GM23338 (cell line): ENCODE measurements around the gene SMIM35.

Experiments used
- CREB1 ChIP-seq: fragments of 250-450 bp; sonication (Bioruptor Pico); IDR thresholded peaks from 2 replicates; pipeline ENCODE4 v1.5.0; 2020; ENCODE audit warnings: low read depth, mild to moderate bottlenecking, moderate library complexity
- ETS1 ChIP-seq: IDR thresholded peaks from 2 replicates; pipeline ENCODE4 v1.6.1; 2016; ENCODE audit warnings: antibody characterized with exemption
- EZH2 ChIP-seq: fragments of 200-600 bp; sonication (generic); IDR thresholded peaks from one replicate; pipeline ENCODE4 v1.8.0; 2017; ENCODE audit warnings: antibody characterized with exemption, mild to moderate bottlenecking, low read depth; ENCODE audit not compliant: unreplicated experiment
- EZH2phosphoT487 ChIP-seq: fragments of 200-600 bp; sonication (generic); IDR thresholded peaks from one replicate; pipeline ENCODE4 v1.8.1; 2018; ENCODE audit warnings: antibody characterized with exemption; ENCODE audit not compliant: unreplicated experiment
- JUNB ChIP-seq: IDR thresholded peaks from one replicate; pipeline ENCODE4 v1.6.1; 2016; ENCODE audit warnings: antibody characterized with exemption; ENCODE audit not compliant: unreplicated experiment
- NANOG ChIP-seq: IDR thresholded peaks from 2 replicates; pipeline ENCODE4 v1.6.1; 2016; ENCODE audit warnings: antibody characterized with exemption, borderline replicate concordance
- POLR2AphosphoS5 ChIP-seq: IDR thresholded peaks from 2 replicates; pipeline ENCODE4 v1.6.1; 2016; ENCODE audit warnings: antibody characterized with exemption, low read depth
- STAT1 ChIP-seq: IDR thresholded peaks from one replicate; pipeline ENCODE4 v1.6.1; 2016; ENCODE audit warnings: antibody characterized with exemption; ENCODE audit not compliant: unreplicated experiment
- ZNF114 ChIP-seq: fragments of 250-450 bp; sonication (Bioruptor Pico); IDR thresholded peaks from 2 replicates; pipeline ENCODE4 v1.5.0; 2020; ENCODE audit warnings: mild to moderate bottlenecking, moderate library complexity
- TF ChIP-seq, protein P1 (sequence below), 2 experiments: fragments of 200-600 bp in 1 of 2; sonication (generic) in 1 of 2; conservative IDR thresholded peaks; 2 replicates each; pipeline versions ENCODE4 v1.5.1 to v1.6.1; 2016 to 2017; ENCODE audit warnings: antibody characterized with exemption in 2 of 2, low read depth in 2 of 2, mild to moderate bottlenecking in 2 of 2, moderate library complexity in 1 of 2
- TF ChIP-seq, protein P2 (sequence below): IDR thresholded peaks from one replicate; pipeline ENCODE4 v1.6.1; 2018; ENCODE audit warnings: antibody characterized with exemption; ENCODE audit not compliant: unreplicated experiment
- TF ChIP-seq, protein P3 (sequence below): fragments of 250-450 bp; sonication (Bioruptor Pico); IDR thresholded peaks from 2 replicates; pipeline ENCODE4 v1.5.0; 2020; ENCODE audit warnings: mild to moderate bottlenecking, moderate library complexity

GRCh38 chr11:117961896-117962295, 124.9 kb downstream of the SMIM35 start:
- TF ChIP-seq, protein P1, sequence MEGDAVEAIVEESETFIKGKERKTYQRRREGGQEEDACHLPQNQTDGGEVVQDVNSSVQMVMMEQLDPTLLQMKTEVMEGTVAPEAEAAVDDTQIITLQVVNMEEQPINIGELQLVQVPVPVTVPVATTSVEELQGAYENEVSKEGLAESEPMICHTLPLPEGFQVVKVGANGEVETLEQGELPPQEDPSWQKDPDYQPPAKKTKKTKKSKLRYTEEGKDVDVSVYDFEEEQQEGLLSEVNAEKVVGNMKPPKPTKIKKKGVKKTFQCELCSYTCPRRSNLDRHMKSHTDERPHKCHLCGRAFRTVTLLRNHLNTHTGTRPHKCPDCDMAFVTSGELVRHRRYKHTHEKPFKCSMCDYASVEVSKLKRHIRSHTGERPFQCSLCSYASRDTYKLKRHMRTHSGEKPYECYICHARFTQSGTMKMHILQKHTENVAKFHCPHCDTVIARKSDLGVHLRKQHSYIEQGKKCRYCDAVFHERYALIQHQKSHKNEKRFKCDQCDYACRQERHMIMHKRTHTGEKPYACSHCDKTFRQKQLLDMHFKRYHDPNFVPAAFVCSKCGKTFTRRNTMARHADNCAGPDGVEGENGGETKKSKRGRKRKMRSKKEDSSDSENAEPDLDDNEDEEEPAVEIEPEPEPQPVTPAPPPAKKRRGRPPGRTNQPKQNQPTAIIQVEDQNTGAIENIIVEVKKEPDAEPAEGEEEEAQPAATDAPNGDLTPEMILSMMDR (conservative IDR thresholded peaks at IDR 0.05; ENCODE audit: low read depth in 2 of 2): peak; percentile 10 to 22; a peak in 2 of 4 replicates
- TF ChIP-seq EZH2phosphoT487 (no peak), EZH2 (no peak), ETS1 (no peak), POLR2AphosphoS5 (no peak), JUNB (no peak), NANOG (no peak), STAT1 (no peak), ZNF114 (no peak), CREB1 (CRISPR knock-in tag) (no peak)
- TF ChIP-seq, protein P2, sequence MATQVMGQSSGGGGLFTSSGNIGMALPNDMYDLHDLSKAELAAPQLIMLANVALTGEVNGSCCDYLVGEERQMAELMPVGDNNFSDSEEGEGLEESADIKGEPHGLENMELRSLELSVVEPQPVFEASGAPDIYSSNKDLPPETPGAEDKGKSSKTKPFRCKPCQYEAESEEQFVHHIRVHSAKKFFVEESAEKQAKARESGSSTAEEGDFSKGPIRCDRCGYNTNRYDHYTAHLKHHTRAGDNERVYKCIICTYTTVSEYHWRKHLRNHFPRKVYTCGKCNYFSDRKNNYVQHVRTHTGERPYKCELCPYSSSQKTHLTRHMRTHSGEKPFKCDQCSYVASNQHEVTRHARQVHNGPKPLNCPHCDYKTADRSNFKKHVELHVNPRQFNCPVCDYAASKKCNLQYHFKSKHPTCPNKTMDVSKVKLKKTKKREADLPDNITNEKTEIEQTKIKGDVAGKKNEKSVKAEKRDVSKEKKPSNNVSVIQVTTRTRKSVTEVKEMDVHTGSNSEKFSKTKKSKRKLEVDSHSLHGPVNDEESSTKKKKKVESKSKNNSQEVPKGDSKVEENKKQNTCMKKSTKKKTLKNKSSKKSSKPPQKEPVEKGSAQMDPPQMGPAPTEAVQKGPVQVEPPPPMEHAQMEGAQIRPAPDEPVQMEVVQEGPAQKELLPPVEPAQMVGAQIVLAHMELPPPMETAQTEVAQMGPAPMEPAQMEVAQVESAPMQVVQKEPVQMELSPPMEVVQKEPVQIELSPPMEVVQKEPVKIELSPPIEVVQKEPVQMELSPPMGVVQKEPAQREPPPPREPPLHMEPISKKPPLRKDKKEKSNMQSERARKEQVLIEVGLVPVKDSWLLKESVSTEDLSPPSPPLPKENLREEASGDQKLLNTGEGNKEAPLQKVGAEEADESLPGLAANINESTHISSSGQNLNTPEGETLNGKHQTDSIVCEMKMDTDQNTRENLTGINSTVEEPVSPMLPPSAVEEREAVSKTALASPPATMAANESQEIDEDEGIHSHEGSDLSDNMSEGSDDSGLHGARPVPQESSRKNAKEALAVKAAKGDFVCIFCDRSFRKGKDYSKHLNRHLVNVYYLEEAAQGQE: no peak
- TF ChIP-seq, protein P3, sequence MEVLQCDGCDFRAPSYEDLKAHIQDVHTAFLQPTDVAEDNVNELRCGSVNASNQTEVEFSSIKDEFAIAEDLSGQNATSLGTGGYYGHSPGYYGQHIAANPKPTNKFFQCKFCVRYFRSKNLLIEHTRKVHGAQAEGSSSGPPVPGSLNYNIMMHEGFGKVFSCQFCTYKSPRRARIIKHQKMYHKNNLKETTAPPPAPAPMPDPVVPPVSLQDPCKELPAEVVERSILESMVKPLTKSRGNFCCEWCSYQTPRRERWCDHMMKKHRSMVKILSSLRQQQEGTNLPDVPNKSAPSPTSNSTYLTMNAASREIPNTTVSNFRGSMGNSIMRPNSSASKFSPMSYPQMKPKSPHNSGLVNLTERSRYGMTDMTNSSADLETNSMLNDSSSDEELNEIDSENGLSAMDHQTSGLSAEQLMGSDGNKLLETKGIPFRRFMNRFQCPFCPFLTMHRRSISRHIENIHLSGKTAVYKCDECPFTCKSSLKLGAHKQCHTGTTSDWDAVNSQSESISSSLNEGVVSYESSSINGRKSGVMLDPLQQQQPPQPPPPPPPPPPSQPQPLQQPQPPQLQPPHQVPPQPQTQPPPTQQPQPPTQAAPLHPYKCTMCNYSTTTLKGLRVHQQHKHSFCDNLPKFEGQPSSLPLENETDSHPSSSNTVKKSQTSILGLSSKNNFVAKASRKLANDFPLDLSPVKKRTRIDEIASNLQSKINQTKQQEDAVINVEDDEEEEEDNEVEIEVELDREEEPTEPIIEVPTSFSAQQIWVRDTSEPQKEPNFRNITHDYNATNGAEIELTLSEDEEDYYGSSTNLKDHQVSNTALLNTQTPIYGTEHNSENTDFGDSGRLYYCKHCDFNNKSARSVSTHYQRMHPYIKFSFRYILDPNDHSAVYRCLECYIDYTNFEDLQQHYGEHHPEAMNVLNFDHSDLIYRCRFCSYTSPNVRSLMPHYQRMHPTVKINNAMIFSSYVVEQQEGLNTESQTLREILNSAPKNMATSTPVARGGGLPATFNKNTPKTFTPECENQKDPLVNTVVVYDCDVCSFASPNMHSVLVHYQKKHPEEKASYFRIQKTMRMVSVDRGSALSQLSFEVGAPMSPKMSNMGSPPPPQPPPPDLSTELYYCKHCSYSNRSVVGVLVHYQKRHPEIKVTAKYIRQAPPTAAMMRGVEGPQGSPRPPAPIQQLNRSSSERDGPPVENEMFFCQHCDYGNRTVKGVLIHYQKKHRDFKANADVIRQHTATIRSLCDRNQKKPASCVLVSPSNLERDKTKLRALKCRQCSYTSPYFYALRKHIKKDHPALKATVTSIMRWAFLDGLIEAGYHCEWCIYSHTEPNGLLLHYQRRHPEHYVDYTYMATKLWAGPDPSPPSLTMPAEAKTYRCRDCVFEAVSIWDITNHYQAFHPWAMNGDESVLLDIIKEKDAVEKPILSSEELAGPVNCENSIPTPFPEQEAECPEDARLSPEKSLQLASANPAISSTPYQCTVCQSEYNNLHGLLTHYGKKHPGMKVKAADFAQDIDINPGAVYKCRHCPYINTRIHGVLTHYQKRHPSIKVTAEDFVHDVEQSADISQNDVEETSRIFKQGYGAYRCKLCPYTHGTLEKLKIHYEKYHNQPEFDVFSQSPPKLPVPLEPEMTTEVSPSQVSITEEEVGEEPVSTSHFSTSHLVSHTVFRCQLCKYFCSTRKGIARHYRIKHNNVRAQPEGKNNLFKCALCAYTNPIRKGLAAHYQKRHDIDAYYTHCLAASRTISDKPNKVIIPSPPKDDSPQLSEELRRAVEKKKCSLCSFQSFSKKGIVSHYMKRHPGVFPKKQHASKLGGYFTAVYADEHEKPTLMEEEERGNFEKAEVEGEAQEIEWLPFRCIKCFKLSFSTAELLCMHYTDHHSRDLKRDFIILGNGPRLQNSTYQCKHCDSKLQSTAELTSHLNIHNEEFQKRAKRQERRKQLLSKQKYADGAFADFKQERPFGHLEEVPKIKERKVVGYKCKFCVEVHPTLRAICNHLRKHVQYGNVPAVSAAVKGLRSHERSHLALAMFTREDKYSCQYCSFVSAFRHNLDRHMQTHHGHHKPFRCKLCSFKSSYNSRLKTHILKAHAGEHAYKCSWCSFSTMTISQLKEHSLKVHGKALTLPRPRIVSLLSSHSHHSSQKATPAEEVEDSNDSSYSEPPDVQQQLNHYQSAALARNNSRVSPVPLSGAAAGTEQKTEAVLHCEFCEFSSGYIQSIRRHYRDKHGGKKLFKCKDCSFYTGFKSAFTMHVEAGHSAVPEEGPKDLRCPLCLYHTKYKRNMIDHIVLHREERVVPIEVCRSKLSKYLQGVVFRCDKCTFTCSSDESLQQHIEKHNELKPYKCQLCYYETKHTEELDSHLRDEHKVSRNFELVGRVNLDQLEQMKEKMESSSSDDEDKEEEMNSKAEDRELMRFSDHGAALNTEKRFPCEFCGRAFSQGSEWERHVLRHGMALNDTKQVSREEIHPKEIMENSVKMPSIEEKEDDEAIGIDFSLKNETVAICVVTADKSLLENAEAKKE (CRISPR knock-in tag): no peak
